A673 (cell line): ENCODE measurements around the gene ZNF354C. TPM values are rescaled to one million over a fixed set of nuclear protein-coding genes. Genes with fewer than 3 reads are reported as not detected.

Source experiments
- BruUV-seq: library from RNA; stranded (reverse); fragments of 400-500 nt; replicated peaks from 2 replicates; lab custom pipeline; 2021; lab: Mats Ljungman, UMichigan
- CTCF ChIA-PET: fragments of 300-600 bp; sonication (Branson Sonifier 250); formaldehyde crosslinking; loops from one replicate; lab custom pipeline; 2022; ENCODE audit warnings: antibody characterized with exemption; lab: Charles Lee
- POLR2A ChIA-PET: fragments of 300-600 bp; sonication (Branson Sonifier 250); formaldehyde crosslinking; loops from one replicate; lab custom pipeline; 2022; ENCODE audit warnings: antibody characterized with exemption; ENCODE audit not compliant: low non-redundant PET; lab: Charles Lee
- DNase-seq: peaks from one replicate; pipeline ENCODE4 v3.0.0-alpha.2; 2015; ENCODE audit warnings: low spot score
- H3K27ac ChIP-seq: fragments of 200-600 bp; sonication (generic); 2 replicates; pipeline ENCODE4 v1.5.1; 2016; ENCODE audit warnings: mixed run types, low read depth, mild to moderate bottlenecking, mixed read lengths, antibody characterized with exemption, low read length; ENCODE audit not compliant: poor library complexity, severe bottlenecking
- H3K27me3 ChIP-seq: fragments of 200-600 bp; sonication (generic); replicated peaks from 2 replicates; pipeline ENCODE4 v1.6.1; 2017; ENCODE audit warnings: mixed run types, low read depth, mild to moderate bottlenecking, mixed read lengths, antibody characterized with exemption, low read length; ENCODE audit not compliant: insufficient read depth, poor library complexity
- H3K36me3 ChIP-seq: fragments of 200-600 bp; sonication (generic); 2 replicates; pipeline ENCODE4 v1.6.1; 2016; ENCODE audit warnings: mixed run types, mild to moderate bottlenecking, mixed read lengths, antibody characterized with exemption, low read length; ENCODE audit not compliant: insufficient read depth, poor library complexity, severe bottlenecking
- H3K4me1 ChIP-seq: fragments of 200-600 bp; sonication (generic); 2 replicates; pipeline ENCODE4 v1.6.1; 2017; ENCODE audit warnings: mixed run types, mild to moderate bottlenecking, mixed read lengths, antibody characterized with exemption, low read length; ENCODE audit not compliant: insufficient read depth, poor library complexity, severe bottlenecking
- H3K4me3 ChIP-seq: fragments of 200-600 bp; sonication (generic); 2 replicates; pipeline ENCODE4 v1.5.1; 2016; ENCODE audit warnings: low read depth, mixed run types, mild to moderate bottlenecking, mixed read lengths, low read length; ENCODE audit not compliant: poor library complexity, severe bottlenecking
- H3K9me3 ChIP-seq: fragments of 200-600 bp; sonication (generic); 2 replicates; pipeline ENCODE4 v1.6.1; 2016; ENCODE audit warnings: mixed run types, low read depth, mild to moderate bottlenecking, mixed read lengths, antibody characterized with exemption, low read length; ENCODE audit not compliant: poor library complexity, severe bottlenecking
- CTCF ChIP-seq: fragments of 300-800, 200-600 bp; sonication (generic); conservative IDR thresholded peaks from 2 replicates; pipeline ENCODE4 v1.5.1; 2017; ENCODE audit warnings: low read depth, mild to moderate bottlenecking, antibody characterized with exemption, low read length, moderate library complexity, mixed read lengths
- EZH2 ChIP-seq: fragments of 200-600 bp; sonication (generic); IDR thresholded peaks from 2 replicates; pipeline ENCODE4 v1.6.1; 2017; ENCODE audit warnings: borderline replicate concordance, low read depth, mild to moderate bottlenecking, mixed read lengths, antibody characterized with exemption, low read length; ENCODE audit not compliant: poor library complexity, severe bottlenecking
- intact Hi-C: fragments of 100-400 bp; cut with micrococcal nuclease; formaldehyde crosslinking; loops from one replicate; pipeline ENCODE4 v1.10.0; 2022; ENCODE audit not compliant: unreplicated experiment
- total RNA-seq: library from RNA; stranded (reverse); gene quantifications from 2 replicates; pipeline ENCODE4 v1.2.3, GENCODE V29; 2021

Gene ZNF354C
- total RNA-seq, 1 experiment from 2014 or later, result 7.4 TPM

DNA sequence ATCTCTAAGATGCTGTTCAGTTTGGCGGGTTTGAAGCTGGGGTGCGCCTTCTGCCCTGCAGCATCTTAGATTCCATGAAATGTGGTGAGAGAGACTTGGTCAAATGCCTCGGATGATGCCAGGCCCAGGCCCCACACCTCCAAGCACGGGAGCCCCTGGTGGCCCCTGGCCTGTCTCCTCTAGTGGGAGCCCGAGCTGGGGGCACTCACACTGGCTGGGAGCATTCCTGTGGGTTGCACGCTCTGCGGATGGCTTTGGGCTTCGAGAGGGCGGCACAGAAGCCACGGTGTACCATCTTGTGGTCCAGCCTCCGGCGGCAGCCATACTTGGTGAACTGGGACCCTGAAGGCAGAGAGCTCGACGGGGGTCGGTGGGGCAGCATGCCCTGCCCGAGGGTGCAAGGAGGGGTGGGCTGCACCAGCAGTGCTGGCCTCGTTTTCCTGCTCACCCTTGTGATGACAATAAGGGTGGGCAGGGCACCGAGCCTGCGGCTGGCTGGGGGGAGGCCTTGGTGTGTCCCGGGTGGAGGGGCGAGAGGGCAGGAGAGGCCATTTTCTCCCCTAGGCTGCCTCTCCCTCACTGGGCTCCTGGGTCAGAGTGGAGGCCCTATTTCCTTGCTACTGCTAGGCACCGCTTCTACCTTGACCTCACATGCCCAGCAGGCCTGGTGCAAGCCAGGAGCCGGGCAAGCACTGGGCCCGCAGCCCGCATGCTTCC lies 65.8 kb downstream of the ZNF354C start:
- no TSS peak for BruUV-seq
- Histone ChIP-seq H3K36me3 (no peaks in the 10 kb centered on the region), H3K27ac (no peak overlapping the region), H3K4me1 (no peaks in the 10 kb centered on the region), H3K27me3 (no peaks in the 10 kb centered on the region), H3K9me3 (no peaks in the 10 kb centered on the region), H3K4me3 (no peak overlapping the region)
- ChIA-PET POLR2A (no interaction called here), CTCF (no interaction called here)
- TF ChIP-seq EZH2, result no peak
- no peak for TF ChIP-seq CTCF
- DNase-seq, result no peak
- intact Hi-C loops, result no loop called here

DNA sequence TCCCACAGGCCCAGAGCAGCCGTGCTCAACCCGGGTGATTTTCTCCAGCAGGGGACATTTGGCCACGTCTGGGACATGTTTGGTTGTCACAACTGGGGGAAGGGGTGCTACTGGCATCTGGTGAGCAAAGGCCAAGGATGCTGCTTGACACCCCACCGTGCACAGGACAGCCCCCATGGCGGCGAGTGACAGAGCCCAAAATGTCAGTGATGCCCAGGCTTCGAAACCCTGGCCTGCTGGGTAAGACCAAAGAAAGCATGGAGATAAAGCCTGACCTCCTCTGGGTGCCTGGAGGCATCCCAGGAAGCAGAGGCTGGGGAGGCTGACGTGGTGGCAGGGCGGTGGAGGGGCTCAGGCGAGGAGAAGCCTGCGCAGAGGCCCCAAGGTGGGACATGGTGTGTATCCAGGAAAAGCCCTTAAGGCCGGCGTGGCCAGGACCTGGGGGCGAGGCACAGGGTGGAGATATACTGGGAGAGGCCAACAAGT lies 66.4 kb downstream of the ZNF354C start:
- no peak for DNase-seq
- BruUV-seq, result no TSS peak
- intact Hi-C loops, result no loop called here
- Histone ChIP-seq H3K27ac (no peak overlapping the region), H3K36me3 (no peaks in the 10 kb centered on the region), H3K27me3 (no peaks in the 10 kb centered on the region), H3K9me3 (no peaks in the 10 kb centered on the region), H3K4me1 (no peaks in the 10 kb centered on the region), H3K4me3 (no peak overlapping the region)
- POLR2A ChIA-PET, result no interaction called here
- CTCF ChIA-PET, result no interaction called here
- TF ChIP-seq CTCF (no peak), EZH2 (no peak)

DNA sequence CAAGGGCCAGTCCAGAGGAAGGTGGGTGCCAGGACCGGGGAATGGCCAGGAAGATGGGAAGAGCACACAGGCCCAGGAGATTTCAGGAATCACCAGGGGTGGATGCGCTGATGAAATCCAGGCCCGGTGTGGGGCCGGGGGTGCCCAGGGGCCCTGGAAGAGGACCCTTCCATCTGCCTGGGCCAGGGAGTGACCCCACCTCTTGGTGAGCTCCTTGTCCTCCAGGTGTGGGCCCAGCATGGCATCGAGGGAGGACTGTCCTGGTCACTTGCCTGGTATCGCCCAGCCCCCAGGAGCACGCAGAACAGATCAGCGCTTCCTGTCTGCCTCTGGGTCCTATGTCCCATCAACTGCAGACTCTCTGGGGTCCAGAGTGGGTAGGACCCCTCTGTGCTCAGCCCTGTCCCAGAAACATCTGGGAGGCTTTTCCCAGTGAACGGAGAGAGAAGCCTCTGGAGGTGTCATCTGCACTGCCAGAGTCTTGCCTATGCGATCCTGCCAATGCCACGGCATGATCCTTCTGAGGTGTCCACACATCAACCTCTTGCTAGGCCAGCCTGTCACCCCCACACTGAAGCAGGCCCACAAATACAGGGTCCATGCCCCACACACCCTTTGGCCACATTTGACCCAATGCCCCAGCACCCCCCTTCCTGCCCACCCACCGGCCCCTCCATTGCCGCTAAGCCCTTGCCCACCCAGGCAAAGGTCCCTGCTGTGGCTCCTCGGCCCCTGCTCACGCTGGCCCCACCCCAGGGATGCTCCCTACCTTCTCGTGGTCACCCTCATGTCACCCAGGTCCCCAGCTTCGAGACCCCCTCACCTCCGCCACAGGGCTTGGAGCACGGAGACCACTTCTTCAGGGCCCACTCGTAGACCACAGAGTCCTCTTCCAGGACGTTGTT lies 67.2 kb downstream of the ZNF354C start:
- CTCF ChIA-PET, result no interaction called here

More for the DNA sequence above, 67.2 kb downstream of the ZNF354C start:
- intact Hi-C loops, result no loop called here
- no peak for DNase-seq
- POLR2A ChIA-PET, result no interaction called here
- TF ChIP-seq CTCF (no peak), EZH2 (no peak)
- no peaks in the 10 kb centered on the region for H3K27me3 ChIP-seq
- H3K9me3 ChIP-seq, result no peaks in the 10 kb centered on the region
- no TSS peak for BruUV-seq
- no peaks in the 10 kb centered on the region for H3K4me1 ChIP-seq
- no peak overlapping the region for H3K27ac ChIP-seq
- H3K36me3 ChIP-seq, result no peaks in the 10 kb centered on the region
- H3K4me3 ChIP-seq, result no peak overlapping the region
